Ovary (tissue), 9 donors: Measurements from ENCODE around the gene SMAD2. TPM values are rescaled to one million over a fixed set of nuclear protein-coding genes. Genes with fewer than 3 reads are reported as not detected.

ENCODE experiments used
- DNase-seq, 5 donors: peaks; one replicate each; pipeline ENCODE4 v3.0.0-alpha.2; 2019 to 2020
- H3K27ac ChIP-seq, 2 donors: fragments of 200-600 bp; one replicate each; pipeline versions ENCODE4 v1.5.1 to v1.8.0; 2019 to 2022
- H3K27me3 ChIP-seq: fragments of 200-600 bp; one replicate; pipeline ENCODE4 v1.8.0; 2022
- H3K36me3 ChIP-seq: fragments of 200-600 bp; sonication (generic); one replicate; pipeline ENCODE4 v1.5.1; 2019
- H3K4me1 ChIP-seq: one replicate; pipeline ENCODE4 v1.8.1; 2013; ENCODE audit warnings: mild to moderate bottlenecking, moderate library complexity; ENCODE audit not compliant: insufficient read depth
- H3K4me3 ChIP-seq: fragments of 200-600 bp; sonication (generic); one replicate; pipeline ENCODE4 v1.5.1; 2017
- H3K9me3 ChIP-seq, 2 donors: fragments of 200-600 bp in 1 of 2; sonication (generic) in 1 of 2; one replicate each; pipeline versions ENCODE4 v1.5.1 to v1.8.1; 2013 to 2019; ENCODE audit warnings: mild to moderate bottlenecking in 1 of 2, moderate library complexity in 1 of 2
- CTCF ChIP-seq, 3 donors: fragments of 450-650 bp in 2 of 3; fragments of 200-600 bp in 1 of 3; IDR thresholded peaks; one replicate each; pipeline versions ENCODE4 v1.5.1 to v1.8.0; 2016 to 2022; ENCODE audit warnings: antibody characterized with exemption in 3 of 3, mild to moderate bottlenecking in 1 of 3
- EP300 ChIP-seq: sonication (generic); formaldehyde crosslinking; IDR thresholded peaks from one replicate; pipeline ENCODE4 v1.6.1; 2017; ENCODE audit warnings: antibody characterized with exemption
- POLR2A ChIP-seq: fragments of 450-650 bp; IDR thresholded peaks from one replicate; pipeline ENCODE4 v1.6.1; 2017; ENCODE audit warnings: antibody characterized with exemption, mild to moderate bottlenecking, moderate library complexity
- WGBS, 3 donors: extraction: QIAGEN DNeasy Blood & Tissue Kit in 1 of 3; methylation state at CpG; one replicate each; pipeline versions ENCODE4 v1.1.5 to v1.1.7; 2013 to 2017; 5-methylcytosine and 5-hydroxymethylcytosine counted together
- intact Hi-C, 4 donors: fragments of 100-400 bp; cut with DNase I; formaldehyde crosslinking; loops; one replicate each; pipeline versions ENCODE4 v1.11.0 to v1.15.1; 2022 to 2023
- polyA plus RNA-seq, 2 donors: library from polyadenylated mRNA; stranded (reverse); fragments of 200-250 nt in 1 of 2; fragments of 350-450 nt in 1 of 2; fragmentation: Illumina TruSeq in 1 of 2; extraction: RNeasy Lipid Tissue Mini Kit (QIAGEN cat#74804) in 1 of 2; gene quantifications; one replicate each; pipeline ENCODE4 v1.2.3, GENCODE V29; 2013 to 2014
- total RNA-seq, 7 donors: library from RNA; depleted of rRNA in 2 of 7; stranded (reverse); fragments of >200 nt in 2 of 7; fragmentation: NEBNext Ultra II Directional in 3 of 7; extraction: Animal tissue kit (Norgen Biotek cat#: 25700) in 3 of 7; gene quantifications; one replicate each; pipeline versions ENCODE4 v1.1.0 to v1.2.4, GENCODE V29; 2016 to 2023
- donor health status: DM: no; HTN: no; CAD: no; lungs with moderate emphysema.
- donor health status: DM: no; HTN: no; CAD: no.
- donor health status: Bipolar disorder and iron deficiency.
- donor health status: DM: yes; HTN: yes; CAD: no.
- donor health status: DM: no; HTN: no; CAD: no.
- donor health status: DM: yes; HTN: yes; CAD: no.

SMAD2 gene
- total and polyA plus RNA-seq, 9 donors, result 27.9 to 160 (median 130) TPM

- WGBS, 3 donors, result 67 to 79% (median 69%) methylated on average over 3 of the region's 3 CpGs
- intact Hi-C loops, result no loop called here
Observed at GRCh38 chr18:47871288-47871687, 59.2 kb downstream of the SMAD2 start.

GRCh38 chr18:47870605-47871004 lies 59.9 kb downstream of the SMAD2 start:
- peaks cover 6% of the 10 kb centered on the region for H3K4me1 ChIP-seq
- H3K36me3 ChIP-seq, result no peaks in the 10 kb centered on the region
- intact Hi-C loops, result no loop called here
- no peaks in the 10 kb centered on the region for H3K27me3 ChIP-seq
- 82 to 85% (median 84%) methylated on average over 1 of the region's 1 CpG for WGBS, 3 donors
- H3K4me3 ChIP-seq, result no peak overlapping the region
- DNase-seq, result no peak
- no peak overlapping the region for H3K27ac ChIP-seq
- TF ChIP-seq POLR2A (no peak), EP300 (no peak), CTCF (IDR thresholded peaks at IDR 0.05) (no peak)
- H3K9me3 ChIP-seq, result no peaks in the 10 kb centered on the region

More at GRCh38 chr18:47871288-47871687, 59.2 kb downstream of the SMAD2 start:
- peaks cover 6% of the 10 kb centered on the region for H3K4me1 ChIP-seq
- no peak for DNase-seq
- no peak for TF ChIP-seq POLR2A
- TF ChIP-seq EP300, result no peak
- TF ChIP-seq CTCF (IDR thresholded peaks at IDR 0.05), result no peak
- H3K9me3 ChIP-seq, result no peaks in the 10 kb centered on the region
- no peak overlapping the region for H3K4me3 ChIP-seq
- no peak overlapping the region for H3K27ac ChIP-seq
- no peaks in the 10 kb centered on the region for H3K36me3 ChIP-seq
- H3K27me3 ChIP-seq, result no peaks in the 10 kb centered on the region

GRCh38 chr18:47868744-47869143 lies 61.7 kb downstream of the SMAD2 start:
- no peak for TF ChIP-seq EP300
- TF ChIP-seq CTCF (IDR thresholded peaks at IDR 0.05), result no peak
- TF ChIP-seq POLR2A, result no peak
- H3K9me3 ChIP-seq, result no peaks in the 10 kb centered on the region
- intact Hi-C loops, result no loop called here
- WGBS, 3 donors, result 91 to 92% (median 91%) methylated on average over 3 of the region's 3 CpGs
- H3K4me1 ChIP-seq, result peaks cover 6% of the 10 kb centered on the region
- no peaks in the 10 kb centered on the region for H3K36me3 ChIP-seq
- H3K4me3 ChIP-seq, result no peak overlapping the region
- H3K27me3 ChIP-seq, result no peaks in the 10 kb centered on the region
- no peak for DNase-seq
- H3K27ac ChIP-seq, result no peak overlapping the region

GRCh38 chr18:47865183-47865582 lies 65.3 kb downstream of the SMAD2 start:
- H3K27ac ChIP-seq, result no peak overlapping the region
- H3K4me3 ChIP-seq, result no peak overlapping the region
- H3K9me3 ChIP-seq, result peaks cover 0 to 2% of the 10 kb centered on the region in 2 donors
- no peak for DNase-seq
- no peak for TF ChIP-seq POLR2A
- no peak for TF ChIP-seq EP300
- no peak for TF ChIP-seq CTCF (IDR thresholded peaks at IDR 0.05)
- H3K27me3 ChIP-seq, result no peaks in the 10 kb centered on the region
- H3K4me1 ChIP-seq, result no peaks in the 10 kb centered on the region
- H3K36me3 ChIP-seq, result no peaks in the 10 kb centered on the region
- intact Hi-C loops, result no loop called here
- 87 to 92% (median 92%) methylated on average over 3 of the region's 3 CpGs for whole genome bisulfite sequencing, 3 donors

- Histone ChIP-seq H3K9me3 (peaks cover 0 to 2% of the 10 kb centered on the region in 2 donors), H3K27me3 (no peaks in the 10 kb centered on the region), H3K36me3 (no peaks in the 10 kb centered on the region), H3K4me1 (no peaks in the 10 kb centered on the region), H3K4me3 (no peak overlapping the region), H3K27ac (no peak overlapping the region)
- intact Hi-C loops, result no loop called here
- no peak for TF ChIP-seq CTCF (IDR thresholded peaks at IDR 0.05)
- TF ChIP-seq EP300, result no peak
- TF ChIP-seq POLR2A, result no peak
- no peak for DNase-seq
Observed at GRCh38 chr18:47863041-47863440, 67.4 kb downstream of the SMAD2 start.
